NCI-H1048 (cell line): Measurements from ENCODE around the gene SIGLEC12.
"Not testable (repeated sequence)": the region's sequence is repeated elsewhere in the genome, so short reads cannot be mapped to it uniquely, and the experiment has no call there.

Experiments used
- DNase-seq: peaks from one replicate; lab custom pipeline; 2025; lab: John Stamatoyannopoulos, UW

Gene SIGLEC12

DNA sequence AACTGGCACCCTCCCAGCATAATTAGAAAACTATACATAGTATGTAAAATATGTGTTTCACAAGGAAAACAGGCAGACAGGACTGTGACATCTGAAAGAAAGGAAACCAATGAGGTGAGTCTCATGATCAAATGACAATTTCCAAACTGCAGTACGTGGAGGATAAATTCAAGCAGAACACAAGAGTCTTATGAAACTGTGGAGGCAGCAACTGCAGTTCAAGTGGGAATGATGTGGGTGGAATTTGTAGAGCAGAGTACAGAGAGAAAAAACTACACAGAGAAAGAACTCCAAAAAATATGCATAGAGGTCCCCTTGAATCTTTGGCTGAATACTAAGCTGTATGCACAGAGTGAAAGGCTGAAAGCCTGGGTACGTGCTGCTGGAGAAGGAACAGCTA is 20.2 kb upstream of the SIGLEC12 start:
- no peak for DNase-seq

DNA sequence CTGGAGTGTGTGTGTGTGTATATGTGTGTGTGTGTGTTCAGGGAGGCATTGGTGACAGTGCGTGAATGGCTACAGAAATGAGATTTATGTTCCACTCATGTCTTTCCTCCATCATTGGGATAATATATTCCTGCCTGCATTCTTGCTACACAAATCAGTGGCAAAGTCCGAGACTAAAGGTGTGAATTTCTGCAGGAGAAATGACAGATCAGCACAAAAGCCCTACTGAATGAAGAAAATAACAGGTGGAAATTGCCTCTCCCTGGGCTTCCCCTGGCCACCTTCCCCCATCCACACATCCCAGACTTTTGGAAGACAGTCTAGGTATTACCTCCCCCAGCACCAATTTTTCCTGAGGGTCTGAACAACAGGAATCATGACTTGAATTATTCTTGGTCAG is 19.8 kb upstream of the SIGLEC12 start:
- DNase-seq = no peak

DNA sequence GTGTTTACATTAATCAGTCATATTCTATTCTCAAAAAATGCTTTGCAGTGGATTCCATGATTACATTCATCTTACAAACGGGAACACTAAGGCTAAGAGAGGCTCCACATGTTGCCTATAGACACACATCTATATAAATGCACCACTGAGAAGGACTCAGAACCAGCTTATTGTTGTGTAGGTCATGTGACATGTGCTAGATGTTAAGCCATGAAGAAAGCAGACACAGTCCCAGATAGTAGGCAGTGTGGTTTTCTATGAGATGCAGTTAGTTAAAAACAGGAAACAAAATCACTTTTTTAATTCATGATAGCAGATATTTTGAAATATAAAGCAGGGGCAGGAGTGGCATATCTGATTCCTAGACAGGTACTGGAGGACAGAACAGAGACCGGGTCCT is 19.1 kb upstream of the SIGLEC12 start:
- no peak for DNase-seq

DNA sequence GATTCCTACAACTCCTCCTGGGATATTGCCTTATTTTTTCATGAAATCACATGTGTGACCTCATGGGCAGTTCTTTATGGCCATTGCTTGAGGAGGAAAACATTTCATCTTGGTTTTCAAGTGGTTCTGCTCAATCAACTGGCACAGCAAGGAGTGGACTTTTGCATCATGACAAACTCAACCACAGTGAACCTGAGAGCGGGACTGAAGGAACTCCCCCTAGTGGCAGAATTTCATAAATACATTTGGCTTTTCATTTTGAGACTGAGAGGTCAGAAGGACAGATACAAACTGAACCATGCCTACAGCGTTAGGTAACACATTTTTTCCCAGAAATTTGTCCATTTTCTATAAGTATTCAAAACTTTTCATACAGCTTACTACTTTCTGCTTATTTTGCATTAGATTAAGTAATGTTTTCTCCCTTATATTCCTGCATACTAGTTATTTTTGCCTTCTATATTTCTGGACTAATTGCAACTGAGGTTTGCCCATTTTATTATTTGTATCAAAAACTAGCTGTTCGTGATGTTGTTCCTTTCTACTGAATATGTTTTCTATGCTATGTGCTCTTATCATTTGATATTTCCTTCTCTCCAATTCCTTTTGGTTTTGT is 13.4 kb upstream of the SIGLEC12 start:
- no peak for DNase-seq

GRCh38 chr19:51513968-51514367 is 12.4 kb upstream of the SIGLEC12 start:
- DNase-seq = no peak

- DNase-seq = no peak
Measured at GRCh38 chr19:51511353-51511752, 9.8 kb upstream of the SIGLEC12 start.

GRCh38 chr19:51509823-51510660 is 8.4 kb upstream of the SIGLEC12 start:
- DNase-seq = no peak

GRCh38 chr19:51508059-51508733 is 6.6 kb upstream of the SIGLEC12 start:
- DNase-seq = no peak

DNA sequence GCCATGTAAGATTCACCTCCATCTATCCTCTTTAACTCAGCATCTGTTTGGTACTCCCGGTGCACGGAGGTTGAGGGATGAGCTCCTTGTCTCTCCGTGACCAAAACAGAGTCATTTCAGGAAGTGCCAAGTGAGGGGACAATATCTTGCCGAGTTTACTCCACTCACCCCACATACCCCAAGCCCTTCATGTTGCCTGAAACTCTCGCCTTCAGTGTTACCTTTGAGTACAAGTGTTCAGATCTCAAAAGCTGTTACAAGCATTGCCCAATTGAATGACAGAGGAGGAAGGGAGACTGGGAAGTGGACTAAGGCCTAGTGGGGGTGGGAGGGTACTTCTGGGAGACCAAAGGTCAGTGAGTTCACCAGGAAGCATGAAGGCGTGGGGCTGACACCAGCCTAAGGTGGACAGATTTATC is 6.0 kb upstream of the SIGLEC12 start:
- DNase-seq = no peak

- no peak for DNase-seq
Measured at GRCh38 chr19:51507192-51507591, 5.6 kb upstream of the SIGLEC12 start.

DNA sequence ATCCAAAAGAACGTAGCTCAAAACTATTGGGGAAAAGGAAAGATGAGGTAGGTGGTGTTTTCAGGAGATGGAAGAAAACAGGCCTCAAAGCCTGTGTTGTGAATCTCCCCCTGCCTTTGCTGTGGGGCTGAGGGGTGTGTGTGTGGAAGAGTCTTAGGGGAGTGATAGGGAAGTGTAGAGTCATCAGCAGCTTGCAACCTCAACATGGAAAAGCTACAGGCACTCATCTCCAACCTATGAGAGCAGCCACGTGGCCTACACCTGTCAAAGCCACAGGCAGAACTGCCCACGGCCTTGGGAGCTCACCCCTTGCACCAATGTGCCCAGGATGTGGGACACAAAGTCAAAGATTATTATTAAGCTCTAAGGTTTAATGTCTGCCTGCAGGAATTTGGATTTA is 4.3 kb upstream of the SIGLEC12 start:
- no peak for DNase-seq

GRCh38 chr19:51503896-51504295 is 2.3 kb upstream of the SIGLEC12 start:
- no peak for DNase-seq

DNA sequence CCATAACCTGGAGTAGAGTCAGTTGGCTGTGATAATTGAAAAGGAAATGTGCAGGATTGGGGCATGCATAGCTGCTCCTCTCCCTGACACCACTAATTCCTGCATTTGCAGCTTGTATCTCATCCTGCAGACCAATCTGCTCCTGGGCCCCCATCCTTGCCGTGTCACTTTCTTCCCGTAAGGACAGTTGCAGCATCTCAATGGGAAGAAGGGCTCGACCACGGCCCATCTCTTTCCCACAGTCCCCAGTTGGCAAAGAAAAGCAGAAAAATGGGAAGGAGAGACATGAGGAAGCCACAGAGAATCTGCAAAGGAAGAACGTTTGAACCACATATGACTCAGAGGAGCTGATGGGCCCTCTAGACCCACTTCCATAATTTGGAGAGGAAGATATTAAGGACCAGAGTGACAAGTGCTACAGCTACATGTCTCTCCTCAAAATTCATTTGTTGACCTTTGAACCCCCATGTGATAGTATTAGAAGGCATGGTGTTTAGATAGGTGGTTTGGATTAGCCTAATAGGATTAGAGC is 1.8 kb upstream of the SIGLEC12 start:
- no peak for DNase-seq

DNA sequence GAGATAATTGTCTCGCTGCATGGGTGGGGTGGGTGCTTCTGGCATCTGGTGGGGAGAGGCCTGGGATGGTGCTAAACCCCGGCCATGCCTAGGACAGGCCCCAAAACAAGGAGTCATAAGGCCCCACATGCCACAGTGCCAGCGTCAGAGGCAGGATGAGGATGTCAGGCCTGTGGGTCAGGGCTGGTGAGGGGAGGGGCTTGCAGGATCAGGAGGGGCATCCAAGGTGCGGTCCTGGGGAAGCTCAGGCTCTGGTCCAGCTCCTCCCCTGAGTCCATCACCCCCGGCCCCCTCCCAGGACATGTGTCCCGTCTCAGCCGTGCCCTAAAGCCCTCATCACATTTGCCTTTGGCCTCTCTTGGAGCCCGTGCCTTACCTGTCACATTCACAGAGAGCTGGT is 669 bp downstream of the SIGLEC12 start:
- not testable (repeated sequence) for DNase-seq

DNA sequence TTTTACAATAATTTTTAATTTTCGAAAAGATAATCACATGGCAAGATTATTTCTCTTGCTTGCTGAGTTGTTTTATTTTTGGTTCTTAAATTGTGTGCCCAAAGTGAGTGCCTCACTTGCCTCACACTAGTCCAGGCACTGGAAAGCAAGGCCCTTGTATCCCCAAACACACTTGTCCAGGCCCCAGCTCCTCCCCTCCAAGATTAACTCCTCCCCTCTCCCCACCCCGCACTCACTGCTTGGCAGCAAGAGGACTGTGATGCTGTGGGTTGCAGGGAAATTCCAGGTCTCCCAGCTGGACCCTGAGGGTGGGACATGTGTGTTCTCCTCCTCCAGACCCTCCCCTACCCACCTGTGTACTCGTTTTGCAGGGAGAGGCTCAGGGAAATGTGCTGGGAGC is 3.9 kb downstream of the SIGLEC12 start:
- no peak for DNase-seq

- DNase-seq = no peak
Measured at GRCh38 chr19:51493776-51494175, 7.8 kb downstream of the SIGLEC12 start.

- no peak for DNase-seq
Measured at GRCh38 chr19:51491586-51491985, 10.0 kb downstream of the SIGLEC12 start.

GRCh38 chr19:51490676-51491075 is 10.9 kb downstream of the SIGLEC12 start:
- no peak for DNase-seq

- no peak for DNase-seq
Measured at GRCh38 chr19:51489113-51489512, 12.5 kb downstream of the SIGLEC12 start.

DNA sequence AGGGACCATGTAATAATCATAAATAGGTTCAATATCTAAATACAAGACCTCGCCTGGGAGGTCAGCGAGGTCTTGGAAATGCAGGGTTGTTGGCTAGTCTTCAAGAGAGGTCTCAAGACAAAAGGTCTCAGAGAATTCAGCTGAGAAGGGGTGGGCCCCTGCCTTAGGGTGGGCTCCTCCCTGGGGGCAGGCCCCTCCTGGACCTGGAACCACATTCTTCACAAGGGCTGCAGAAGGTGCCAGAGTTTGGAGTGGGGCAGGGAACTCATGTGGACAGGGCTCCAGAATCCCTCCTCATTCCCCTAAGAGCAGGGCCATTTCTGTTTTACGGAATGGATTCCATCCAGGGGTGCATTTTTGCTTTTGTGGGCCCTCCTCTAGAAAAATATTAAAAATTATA is 13.1 kb downstream of the SIGLEC12 start:
- no peak for DNase-seq

DNA sequence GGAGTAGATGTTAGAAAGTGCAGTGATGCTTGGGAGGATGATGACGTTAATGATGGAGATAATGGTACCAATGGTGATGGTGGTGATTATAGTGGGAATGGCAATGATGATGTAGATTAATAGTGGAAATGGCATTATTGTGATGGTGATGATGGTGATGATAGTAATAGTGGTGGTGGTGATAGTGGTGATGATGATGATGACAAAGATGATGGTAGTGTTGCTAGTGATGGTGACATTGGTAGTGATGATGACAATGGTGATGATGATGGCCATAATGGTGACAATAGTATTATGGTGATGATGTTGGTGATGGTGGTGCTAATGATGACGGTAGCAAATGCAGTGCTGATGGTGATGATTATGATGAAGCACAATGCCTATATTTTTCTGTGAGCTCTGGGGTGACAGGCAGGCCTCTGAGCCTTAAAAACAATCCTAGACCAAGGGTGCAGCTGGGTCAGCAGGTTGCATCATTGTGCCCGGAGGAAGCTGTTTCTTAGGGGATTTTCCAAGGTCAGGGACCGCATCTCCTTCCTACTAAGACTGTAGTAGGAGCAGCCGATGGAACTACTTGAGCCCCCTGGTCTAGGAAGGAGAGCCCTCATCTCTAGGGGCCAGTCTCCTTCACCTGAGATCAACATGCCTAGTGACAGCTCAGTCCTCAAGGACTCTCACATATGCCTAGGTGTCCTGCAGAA is 15.5 kb downstream of the SIGLEC12 start:
- DNase-seq = no peak

- no peak for DNase-seq
Measured at GRCh38 chr19:51480590-51480989, 21.0 kb downstream of the SIGLEC12 start.
